ENCODE data around the gene ENOX1.

DNA sequence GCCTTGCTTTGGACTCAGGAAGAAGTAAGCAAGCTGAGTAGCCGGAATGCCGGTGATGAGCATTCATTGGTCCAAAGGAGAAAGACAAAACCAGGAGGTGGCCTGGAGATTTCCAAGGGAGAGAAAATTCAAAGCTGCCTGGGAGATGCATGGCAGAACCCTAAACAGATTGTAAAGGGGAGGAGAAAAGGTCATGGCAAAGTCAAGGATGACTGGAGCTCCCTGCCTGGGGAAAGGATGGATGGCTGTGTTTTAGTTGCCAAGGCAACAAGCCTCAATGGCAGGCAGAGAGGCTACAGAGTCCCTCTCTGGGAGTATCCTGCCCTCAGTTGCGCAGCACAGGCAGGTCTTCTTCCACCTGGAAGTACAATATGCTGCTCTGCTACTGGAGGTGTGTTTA is 134.0 kb downstream of the ENOX1 start:
- TF ChIP-seq, protein P1, sequence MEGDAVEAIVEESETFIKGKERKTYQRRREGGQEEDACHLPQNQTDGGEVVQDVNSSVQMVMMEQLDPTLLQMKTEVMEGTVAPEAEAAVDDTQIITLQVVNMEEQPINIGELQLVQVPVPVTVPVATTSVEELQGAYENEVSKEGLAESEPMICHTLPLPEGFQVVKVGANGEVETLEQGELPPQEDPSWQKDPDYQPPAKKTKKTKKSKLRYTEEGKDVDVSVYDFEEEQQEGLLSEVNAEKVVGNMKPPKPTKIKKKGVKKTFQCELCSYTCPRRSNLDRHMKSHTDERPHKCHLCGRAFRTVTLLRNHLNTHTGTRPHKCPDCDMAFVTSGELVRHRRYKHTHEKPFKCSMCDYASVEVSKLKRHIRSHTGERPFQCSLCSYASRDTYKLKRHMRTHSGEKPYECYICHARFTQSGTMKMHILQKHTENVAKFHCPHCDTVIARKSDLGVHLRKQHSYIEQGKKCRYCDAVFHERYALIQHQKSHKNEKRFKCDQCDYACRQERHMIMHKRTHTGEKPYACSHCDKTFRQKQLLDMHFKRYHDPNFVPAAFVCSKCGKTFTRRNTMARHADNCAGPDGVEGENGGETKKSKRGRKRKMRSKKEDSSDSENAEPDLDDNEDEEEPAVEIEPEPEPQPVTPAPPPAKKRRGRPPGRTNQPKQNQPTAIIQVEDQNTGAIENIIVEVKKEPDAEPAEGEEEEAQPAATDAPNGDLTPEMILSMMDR (IDR thresholded peaks at IDR 0.05): no peak
- TF ChIP-seq POLR2A (IDR thresholded peaks at IDR 0.05): no peak

Measured in testis (tissue), 2 donors.